Natural killer cell treated with Interleukin-12 subunit alpha and Interleukin-12 subunit beta and Interleukin-15 and Interleukin-18, amount 100 ng/mL, for 72 hours (primary cell): ENCODE data around the gene ADCY9. TPM values are rescaled to one million over a fixed set of nuclear protein-coding genes. Genes with fewer than 3 reads are reported as not detected.
"Not testable (repeated sequence)": the region's sequence is repeated elsewhere in the genome, so short reads cannot be mapped to it uniquely, and the experiment has no call there.

Experiments
- ATAC-seq, 2 donors: fragments of 150-1000 bp; cut with Tn5 transposase in 1 of 2; sonication (Bioruptor Pico), chemical (Tn5 transposase) in 1 of 2; 2 replicates each; pipeline ENCODE4 v1.10.0; 2021
- DNase-seq: peaks from one replicate; pipeline ENCODE4 v3.0.0; 2022; ENCODE audit warnings: low spot score
- H3K27ac Mint-ChIP-seq, 2 donors: 1 replicate in 1 of 2; 2 replicates in 1 of 2; pipeline ENCODE4 v1.8.0; 2022; ENCODE audit warnings: mixed read lengths in 2 of 2, mild to moderate bottlenecking in 1 of 2, moderate library complexity in 1 of 2
- H3K27me3 Mint-ChIP-seq, 2 donors: 1 replicate in 1 of 2; 2 replicates in 1 of 2; pipeline ENCODE4 v1.8.0; 2022; ENCODE audit warnings: mixed read lengths in 2 of 2
- H3K36me3 Mint-ChIP-seq: one replicate; pipeline ENCODE4 v1.8.0; 2022; ENCODE audit warnings: mixed read lengths
- H3K4me1 Mint-ChIP-seq, 2 donors: 1 replicate in 1 of 2; 2 replicates in 1 of 2; pipeline ENCODE4 v1.8.0; 2022; ENCODE audit warnings: low read depth in 2 of 2, mixed read lengths in 2 of 2, mild to moderate bottlenecking in 1 of 2
- H3K4me3 Mint-ChIP-seq: one replicate; pipeline ENCODE4 v1.8.0; 2022; ENCODE audit warnings: mixed read lengths
- H3K9me3 Mint-ChIP-seq: 2 replicates; pipeline ENCODE4 v1.8.0; 2022; ENCODE audit warnings: mixed read lengths
- total RNA-seq, 2 donors: library from RNA; stranded (reverse); gene quantifications; one replicate each; pipeline ENCODE4 v1.2.3, GENCODE V29; 2022

The ADCY9 gene
- total RNA-seq, 2 donors from 2014 or later: 11.1 to 23.6 TPM

- H3K27ac Mint-ChIP-seq: no peak overlapping the region
- no peaks in the 10 kb centered on the region for H3K4me1 Mint-ChIP-seq
These were observed 181.6 kb downstream of the ADCY9 start for GRCh38 chr16:3934491-3935181.

GRCh38 chr16:3927147-3927546 is 189.1 kb downstream of the ADCY9 start:
- not testable (repeated sequence) for ATAC-seq

More at GRCh38 chr16:3934491-3935181, 181.6 kb downstream of the ADCY9 start:
- no peaks in the 10 kb centered on the region for H3K9me3 Mint-ChIP-seq
- ATAC-seq (no peak), DNase-seq (no peak)
- no peaks in the 10 kb centered on the region for H3K36me3 Mint-ChIP-seq
- H3K27me3 Mint-ChIP-seq: peaks cover 0 to 3% of the 10 kb centered on the region in 2 donors
- H3K4me3 Mint-ChIP-seq: no peak overlapping the region

GRCh38 chr16:3924763-3925162 is 191.5 kb downstream of the ADCY9 start:
- no peaks in the 10 kb centered on the region for H3K36me3 Mint-ChIP-seq
- ATAC-seq: no peak
- H3K27me3 Mint-ChIP-seq: peaks cover 8 to 23% of the 10 kb centered on the region in 2 donors
- DNase-seq: no peak
- H3K9me3 Mint-ChIP-seq: no peaks in the 10 kb centered on the region
- no peak overlapping the region for H3K27ac Mint-ChIP-seq
- H3K4me1 Mint-ChIP-seq: no peaks in the 10 kb centered on the region
- no peak overlapping the region for H3K4me3 Mint-ChIP-seq

More at GRCh38 chr16:3927147-3927546, 189.1 kb downstream of the ADCY9 start:
- H3K36me3 Mint-ChIP-seq, DNase-seq, H3K4me1 Mint-ChIP-seq, H3K27ac Mint-ChIP-seq, H3K9me3 Mint-ChIP-seq, H3K4me3 Mint-ChIP-seq: not testable (repeated sequence)
- H3K27me3 Mint-ChIP-seq: peaks cover 8 to 16% of the 10 kb centered on the region in 2 donors

GRCh38 chr16:3922241-3922640 is 194.0 kb downstream of the ADCY9 start:
- Mint-ChIP-seq H3K9me3 (peaks cover 4% of the 10 kb centered on the region), H3K36me3 (peaks cover 10% of the 10 kb centered on the region), H3K27ac (no peak overlapping the region), H3K4me1 (no peaks in the 10 kb centered on the region), H3K27me3 (peaks cover 8 to 22% of the 10 kb centered on the region in 2 donors), H3K4me3 (no peak overlapping the region)
- ATAC-seq (no peak), DNase-seq (peak; percentile 55)

DNA sequence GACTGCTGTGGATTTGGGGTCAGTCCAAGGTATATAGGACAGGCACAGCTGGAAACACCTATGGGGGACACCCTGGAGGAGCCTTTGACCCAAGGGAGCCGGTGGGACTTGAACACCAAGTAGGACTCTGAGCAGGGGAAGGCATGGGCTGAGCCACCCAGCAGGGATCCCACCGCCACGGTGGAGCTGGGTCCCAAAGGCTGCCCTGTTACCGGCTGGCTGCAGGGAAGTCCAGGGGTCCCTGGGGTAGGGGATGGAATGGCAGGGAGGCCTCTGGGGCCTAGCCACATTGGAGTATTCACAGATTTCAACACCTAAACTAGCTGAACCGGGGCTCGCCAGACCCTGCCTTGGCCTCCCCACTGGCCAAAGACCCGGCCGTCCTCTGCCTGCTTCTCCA is 196.0 kb downstream of the ADCY9 start:
- DNase-seq: no peak
- peaks cover 10% of the 10 kb centered on the region for H3K36me3 Mint-ChIP-seq
- H3K9me3 Mint-ChIP-seq: peaks cover 4% of the 10 kb centered on the region
- no peak overlapping the region for H3K27ac Mint-ChIP-seq
- peak in 1 of 2 donors; percentile 6 for ATAC-seq
- no peak overlapping the region for H3K4me3 Mint-ChIP-seq
- peaks cover 0 to 20% of the 10 kb centered on the region in 2 donors for H3K27me3 Mint-ChIP-seq
- H3K4me1 Mint-ChIP-seq: no peaks in the 10 kb centered on the region

- Mint-ChIP-seq H3K9me3 (peaks cover 4% of the 10 kb centered on the region), H3K4me3 (no peak overlapping the region), H3K4me1 (no peaks in the 10 kb centered on the region), H3K27me3 (peaks cover 0 to 16% of the 10 kb centered on the region in 2 donors), H3K27ac (no peak overlapping the region), H3K36me3 (peaks cover 10% of the 10 kb centered on the region)
- ATAC-seq: no peak
- DNase-seq: no peak
These were observed 196.8 kb downstream of the ADCY9 start for GRCh38 chr16:3919413-3919812.

DNA sequence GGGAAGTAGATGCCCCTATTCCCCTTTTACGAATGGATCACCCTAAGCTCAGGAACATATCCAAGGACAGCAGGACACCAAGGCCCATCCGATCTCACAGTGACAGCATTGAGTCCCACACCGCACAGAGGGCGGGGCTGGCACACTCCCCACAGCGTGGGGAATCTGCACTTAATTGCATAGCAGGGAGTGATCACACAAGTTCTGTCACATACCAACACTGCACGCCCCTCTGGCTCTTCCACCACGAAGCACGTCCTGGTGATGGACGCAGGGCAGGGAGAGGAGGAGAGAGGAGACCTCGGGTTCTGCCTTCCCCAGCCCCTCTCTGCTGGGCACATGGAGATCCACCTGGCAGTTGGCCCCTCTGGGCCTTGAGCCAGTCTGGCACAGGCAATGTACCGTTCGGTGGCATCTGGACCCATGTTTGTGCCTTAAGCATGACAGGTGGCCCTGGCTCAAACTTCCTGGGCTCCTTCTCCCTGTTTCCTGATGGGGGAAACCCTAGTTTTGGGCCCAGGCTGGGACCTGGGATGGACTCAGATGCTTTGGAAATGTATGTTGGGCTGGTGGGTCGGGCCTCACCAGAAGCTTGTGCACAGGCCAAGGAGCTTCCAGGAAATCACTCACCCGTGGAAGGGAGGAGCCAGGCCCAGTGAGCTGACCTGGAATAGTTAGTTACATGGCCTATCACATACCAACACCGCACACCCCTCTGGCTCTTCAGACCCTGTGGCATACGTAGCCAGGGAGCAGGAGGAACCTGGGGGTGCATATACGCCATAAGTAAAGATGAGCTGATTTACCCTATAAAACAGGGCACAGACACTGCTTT is 200.6 kb downstream of the ADCY9 start:
- peak in 1 of 2 donors; percentile 37 for ATAC-seq
- H3K4me3 Mint-ChIP-seq: no peak overlapping the region
- H3K27ac Mint-ChIP-seq: no peak overlapping the region
- H3K4me1 Mint-ChIP-seq: no peaks in the 10 kb centered on the region
- H3K9me3 Mint-ChIP-seq: peaks cover 4% of the 10 kb centered on the region
- peaks cover 10% of the 10 kb centered on the region for H3K36me3 Mint-ChIP-seq
- H3K27me3 Mint-ChIP-seq: peaks cover 0 to 8% of the 10 kb centered on the region in 2 donors
- DNase-seq: no peak

DNA sequence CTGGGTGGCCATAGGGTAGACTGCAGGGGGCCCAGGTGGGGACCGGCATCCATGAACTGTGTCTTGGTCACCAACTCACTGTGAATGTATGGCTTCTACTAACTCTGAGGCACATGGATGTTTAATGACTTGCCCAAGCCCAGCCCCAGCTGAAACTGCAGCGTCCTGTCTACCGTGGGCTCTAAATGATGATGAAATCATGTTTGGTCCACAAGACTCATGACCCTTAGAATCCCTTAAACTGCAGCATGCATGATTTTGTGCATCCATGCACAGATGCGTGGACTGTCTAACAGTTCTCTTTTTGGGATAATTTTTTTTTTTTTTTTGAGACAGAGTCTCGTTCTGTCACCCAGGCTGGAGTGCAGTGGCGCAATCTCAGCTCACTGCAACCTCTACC is 203.3 kb downstream of the ADCY9 start:
- Mint-ChIP-seq H3K9me3 (no peaks in the 10 kb centered on the region), H3K4me3 (no peak overlapping the region), H3K27me3 (peaks cover 0 to 2% of the 10 kb centered on the region in 2 donors), H3K4me1 (no peaks in the 10 kb centered on the region), H3K36me3 (no peaks in the 10 kb centered on the region), H3K27ac (no peak overlapping the region)
- DNase-seq (no peak), ATAC-seq (no peak)

Other genes starting within 250 kb of the ADCY9 start
- gene CREBBP, start 235.7 kb downstream of the ADCY9 start, total RNA-seq: 10 to 100 TPM; 76.2 to 90.3 TPM
- not detected for gene SRL, start 125.6 kb upstream of the ADCY9 start, total RNA-seq
- gene TFAP4, start 156.6 kb upstream of the ADCY9 start, total RNA-seq: 10 to 100 TPM; 10.8 to 46.2 TPM
- gene GLIS2, start 199.6 kb upstream of the ADCY9 start, total RNA-seq: under 1 TPM; 0.31 to 0.43 TPM
- 100 to 1,000 TPM in 1 of 2 donors, 10 to 100 TPM in 1; 59.0 to 114 TPM for gene PAM16, start 234.9 kb upstream of the ADCY9 start, total RNA-seq